Measurements from ENCODE around the gene NEUROG2. TPM values are rescaled to one million over a fixed set of nuclear protein-coding genes. Genes with fewer than 3 reads are reported as not detected.

NEUROG2 gene
- polyA plus RNA-seq, 1 donor = not detected

DNA sequence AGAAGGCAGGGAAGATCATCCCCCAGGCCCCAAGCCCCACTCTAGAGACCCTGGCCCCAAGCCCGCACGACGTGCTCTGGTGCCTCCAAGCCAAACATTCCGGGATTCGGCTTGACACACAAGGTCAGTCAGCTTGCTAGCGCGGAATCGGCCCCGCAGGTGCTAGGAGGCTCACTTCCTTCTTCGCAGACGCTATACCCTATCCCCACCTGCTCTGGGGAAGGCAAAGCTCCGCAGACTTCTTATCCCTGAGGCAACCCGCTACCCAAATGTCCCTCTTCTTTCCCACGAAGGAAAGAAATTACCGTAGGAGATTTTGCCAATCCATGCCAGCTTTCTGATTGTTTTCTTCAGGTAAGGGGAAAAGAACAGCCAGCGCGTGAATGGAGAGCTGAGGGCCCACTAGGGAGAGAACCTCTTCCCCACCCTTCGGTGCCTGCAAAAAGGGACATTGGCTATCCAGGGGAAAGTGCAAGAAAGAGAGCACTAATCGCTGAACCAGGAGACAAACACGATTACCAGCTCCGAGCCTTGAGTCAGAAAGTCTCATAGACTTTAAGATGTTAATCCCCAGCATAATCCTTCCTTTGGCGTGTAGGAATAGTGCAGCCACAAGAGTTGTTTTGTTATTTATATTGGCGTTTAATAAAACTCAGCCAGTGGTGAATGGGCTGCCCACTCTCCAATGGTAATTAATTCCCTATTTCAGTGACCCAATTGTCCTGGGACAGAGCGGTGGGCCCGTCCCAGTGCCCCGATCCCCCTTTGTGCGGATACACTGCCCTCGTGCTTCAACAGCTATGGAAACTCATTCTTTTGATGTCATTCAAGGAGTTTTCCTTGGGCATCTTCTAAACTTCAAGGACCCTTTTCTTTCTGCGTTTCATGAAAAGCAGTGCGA, 5.4 kb upstream of the NEUROG2 start:
- peak in 1 of 2 donors; percentile 14 for DNase-seq
- no peak overlapping the region for H3K27ac ChIP-seq (ENCODE audit: low read length)
- H3K9me3 ChIP-seq (ENCODE audit: control insufficient read depth, low read depth, low read length) = peaks cover 4% of the 10 kb centered on the region
- H3K36me3 ChIP-seq (ENCODE audit: control insufficient read depth, insufficient read depth, low read length) = no peaks in the 10 kb centered on the region
- no peaks in the 10 kb centered on the region for H3K4me1 ChIP-seq (ENCODE audit: control insufficient read depth, insufficient read depth, low read length)
- no peak overlapping the region for H3K4me3 ChIP-seq (ENCODE audit: low read length)
- WGBS (ENCODE audit: insufficient coverage, low lambda C conversion rate) = 0% methylated on average over 1 of the region's 30 CpGs
- H3K27me3 ChIP-seq (ENCODE audit: control insufficient read depth, insufficient read depth, low read length) = peaks cover 94% of the 10 kb centered on the region

DNA sequence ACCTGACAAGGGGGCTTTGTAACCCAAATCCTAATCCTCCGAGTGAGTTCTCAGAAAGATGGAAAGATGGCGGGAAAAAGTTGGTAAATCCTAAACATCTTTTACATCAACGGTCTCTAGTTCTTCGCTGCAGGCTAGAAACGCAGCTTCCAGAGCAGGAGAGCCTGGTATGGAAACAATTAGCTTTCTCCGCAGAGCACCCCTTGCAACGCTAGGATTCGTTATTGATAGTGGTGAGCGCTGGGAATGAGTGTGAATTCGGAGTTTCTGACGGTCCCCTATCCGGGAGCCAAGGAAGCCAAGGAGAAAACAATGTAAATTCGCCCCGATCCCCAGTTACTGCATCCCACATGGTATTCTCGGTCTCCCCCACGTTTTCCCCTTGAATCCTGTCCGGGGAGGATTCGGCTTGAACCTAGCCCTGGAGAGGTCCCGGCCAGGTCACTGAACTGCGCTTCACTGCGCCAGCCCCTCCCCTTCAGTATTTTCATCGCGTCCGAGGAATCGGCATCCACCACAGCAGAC, 4.7 kb upstream of the NEUROG2 start:
- H3K27me3 ChIP-seq (ENCODE audit: control insufficient read depth, insufficient read depth, low read length) = peaks cover 96% of the 10 kb centered on the region
- no peaks in the 10 kb centered on the region for H3K36me3 ChIP-seq (ENCODE audit: control insufficient read depth, insufficient read depth, low read length)
- no CpG with 5 or more reads among the region's 25 CpGs for WGBS (ENCODE audit: insufficient coverage, low lambda C conversion rate)
- H3K9me3 ChIP-seq (ENCODE audit: control insufficient read depth, low read depth, low read length) = peaks cover 4% of the 10 kb centered on the region
- no peaks in the 10 kb centered on the region for H3K4me1 ChIP-seq (ENCODE audit: control insufficient read depth, insufficient read depth, low read length)
- no peak overlapping the region for H3K27ac ChIP-seq (ENCODE audit: low read length)
- no peak for DNase-seq
- no peak overlapping the region for H3K4me3 ChIP-seq (ENCODE audit: low read length)

DNA sequence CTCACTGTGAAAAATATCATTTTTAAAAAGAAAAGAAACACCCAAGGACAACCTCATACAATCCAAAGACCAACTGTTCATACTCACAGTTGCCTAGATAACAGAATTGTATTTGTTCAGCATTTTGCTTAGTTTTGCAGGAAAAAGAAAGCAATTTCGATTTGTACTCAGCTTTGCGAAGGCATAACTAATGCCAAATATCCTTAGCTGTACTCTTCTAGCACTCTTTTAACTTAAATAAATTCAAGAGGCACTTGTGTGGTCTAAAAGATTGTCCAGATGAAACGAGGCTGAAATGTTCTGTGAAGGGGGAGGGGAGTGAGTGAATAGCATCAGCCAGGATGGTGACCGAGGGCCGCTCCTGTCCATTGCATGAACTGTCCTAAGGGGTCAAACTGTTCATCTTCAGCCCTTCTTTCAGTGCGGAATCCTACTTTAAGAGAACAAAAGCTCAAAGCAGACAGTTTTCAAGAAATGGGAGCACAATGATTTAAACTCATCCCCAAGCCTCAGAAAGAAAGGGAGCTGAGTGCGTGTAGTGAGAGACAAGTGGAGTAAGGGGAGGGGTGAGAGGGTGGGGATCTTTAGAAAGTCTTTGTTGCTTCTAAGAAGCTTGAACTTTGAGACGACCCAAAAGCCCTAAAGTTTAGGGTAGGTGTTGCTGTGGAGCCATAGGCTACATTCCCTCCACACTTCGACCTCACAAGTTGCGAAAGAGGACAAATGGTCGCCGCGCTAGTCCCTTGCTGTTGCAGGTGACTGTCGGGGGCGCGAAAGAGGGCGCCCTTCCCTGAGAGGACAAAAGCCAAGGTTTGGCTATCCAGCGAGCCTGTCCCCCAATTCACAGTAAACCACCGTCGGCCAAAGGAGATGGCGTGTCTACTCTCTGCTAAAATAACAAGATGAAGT, 4.0 kb upstream of the NEUROG2 start:
- WGBS (ENCODE audit: insufficient coverage, low lambda C conversion rate) = no CpG with 5 or more reads among the region's 21 CpGs
- no peak for DNase-seq
- H3K9me3 ChIP-seq (ENCODE audit: control insufficient read depth, low read depth, low read length) = peaks cover 6% of the 10 kb centered on the region
- no peak overlapping the region for H3K4me3 ChIP-seq (ENCODE audit: low read length)
- no peak overlapping the region for H3K27ac ChIP-seq (ENCODE audit: low read length)
- peaks cover 95% of the 10 kb centered on the region for H3K27me3 ChIP-seq (ENCODE audit: control insufficient read depth, insufficient read depth, low read length)
- H3K4me1 ChIP-seq (ENCODE audit: control insufficient read depth, insufficient read depth, low read length) = peaks cover 3% of the 10 kb centered on the region
- no peaks in the 10 kb centered on the region for H3K36me3 ChIP-seq (ENCODE audit: control insufficient read depth, insufficient read depth, low read length)

DNA sequence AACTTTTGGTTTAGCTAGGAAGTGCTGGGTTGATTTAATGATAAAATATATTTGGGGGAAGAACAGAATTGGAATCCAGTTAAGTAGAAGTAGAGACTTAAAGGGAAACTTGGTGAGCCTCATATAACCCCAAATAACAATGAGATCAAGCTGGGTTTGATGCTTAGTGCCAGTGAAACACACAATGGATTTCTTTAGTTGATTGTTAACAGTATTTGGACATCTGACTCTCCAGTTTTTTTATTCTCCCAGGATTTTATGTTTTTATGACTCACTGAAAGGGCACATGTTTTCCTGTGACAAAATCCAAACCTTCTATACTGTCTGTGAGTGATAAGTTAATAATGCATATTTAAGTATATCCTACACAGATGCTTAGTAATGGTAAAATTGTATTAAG, 2.7 kb upstream of the NEUROG2 start:
- Histone ChIP-seq H3K36me3 (ENCODE audit: control insufficient read depth, insufficient read depth, low read length) (no peaks in the 10 kb centered on the region), H3K4me1 (ENCODE audit: control insufficient read depth, insufficient read depth, low read length) (peaks cover 9% of the 10 kb centered on the region), H3K27ac (ENCODE audit: low read length) (no peak overlapping the region), H3K27me3 (ENCODE audit: control insufficient read depth, insufficient read depth, low read length) (peaks cover 98% of the 10 kb centered on the region), H3K9me3 (ENCODE audit: control insufficient read depth, low read depth, low read length) (peaks cover 6% of the 10 kb centered on the region), H3K4me3 (ENCODE audit: low read length) (no peak overlapping the region)
- DNase-seq = no peak

DNA sequence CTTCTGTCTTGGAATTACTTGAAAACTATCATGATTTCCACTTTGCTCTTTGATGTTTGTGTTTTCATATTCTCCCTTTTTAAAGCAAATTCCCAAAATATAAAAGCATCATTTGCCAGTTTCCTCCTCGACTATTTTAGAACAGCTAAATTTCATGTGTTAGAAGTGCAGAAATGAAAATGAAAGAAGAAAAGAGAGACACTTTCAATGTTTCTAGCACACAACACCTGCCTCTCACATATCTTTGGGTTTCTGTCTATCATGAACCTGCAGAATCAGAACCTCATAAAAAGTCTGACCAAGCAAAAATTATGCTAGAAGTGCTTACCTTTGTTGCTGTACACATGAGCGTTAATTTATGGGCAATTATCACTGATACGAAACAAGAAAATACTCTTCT, 1.9 kb upstream of the NEUROG2 start:
- 11% methylated on average over 3 of the region's 3 CpGs for WGBS (ENCODE audit: insufficient coverage, low lambda C conversion rate)
- H3K9me3 ChIP-seq (ENCODE audit: control insufficient read depth, low read depth, low read length) = peaks cover 4% of the 10 kb centered on the region
- H3K4me3 ChIP-seq (ENCODE audit: low read length) = no peak overlapping the region
- peaks cover 94% of the 10 kb centered on the region for H3K27me3 ChIP-seq (ENCODE audit: control insufficient read depth, insufficient read depth, low read length)
- H3K27ac ChIP-seq (ENCODE audit: low read length) = no peak overlapping the region
- H3K4me1 ChIP-seq (ENCODE audit: control insufficient read depth, insufficient read depth, low read length) = peaks cover 9% of the 10 kb centered on the region
- DNase-seq = no peak
- H3K36me3 ChIP-seq (ENCODE audit: control insufficient read depth, insufficient read depth, low read length) = no peaks in the 10 kb centered on the region

DNA sequence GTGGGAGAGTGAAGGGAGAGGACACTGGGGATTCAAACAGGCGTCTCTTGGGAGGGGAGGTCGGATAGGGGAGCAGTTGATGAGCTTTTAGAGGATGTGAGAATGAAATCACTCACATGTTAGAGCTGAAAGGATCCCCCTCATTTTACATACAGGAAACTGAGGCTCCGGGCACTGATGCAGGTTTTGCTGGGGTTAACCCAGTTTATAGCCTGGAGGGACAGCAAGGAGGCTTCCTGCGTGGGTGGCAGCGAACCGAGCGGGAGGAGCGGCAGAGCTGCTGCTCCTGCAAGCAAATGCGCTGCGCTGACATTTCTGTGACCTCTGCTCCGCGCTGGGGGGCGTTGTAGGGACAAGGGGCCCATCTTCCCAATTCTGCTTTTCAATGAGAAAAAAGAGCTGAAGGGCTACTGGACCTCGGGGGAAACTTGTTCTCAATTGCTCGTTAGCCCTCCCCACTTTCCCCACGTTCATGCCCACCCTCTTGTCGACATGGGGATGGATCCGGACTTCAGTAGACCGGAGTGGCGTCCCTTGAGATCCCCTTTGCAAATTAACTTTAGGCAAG, 1.2 kb upstream of the NEUROG2 start:
- peaks cover 9% of the 10 kb centered on the region for H3K4me1 ChIP-seq (ENCODE audit: control insufficient read depth, insufficient read depth, low read length)
- no peak for DNase-seq
- no peak overlapping the region for H3K4me3 ChIP-seq (ENCODE audit: low read length)
- peaks cover 2% of the 10 kb centered on the region for H3K9me3 ChIP-seq (ENCODE audit: control insufficient read depth, low read depth, low read length)
- no peak overlapping the region for H3K27ac ChIP-seq (ENCODE audit: low read length)
- WGBS (ENCODE audit: insufficient coverage, low lambda C conversion rate) = no CpG with 5 or more reads among the region's 20 CpGs
- H3K27me3 ChIP-seq (ENCODE audit: control insufficient read depth, insufficient read depth, low read length) = peaks cover 93% of the 10 kb centered on the region
- H3K36me3 ChIP-seq (ENCODE audit: control insufficient read depth, insufficient read depth, low read length) = no peaks in the 10 kb centered on the region

DNA sequence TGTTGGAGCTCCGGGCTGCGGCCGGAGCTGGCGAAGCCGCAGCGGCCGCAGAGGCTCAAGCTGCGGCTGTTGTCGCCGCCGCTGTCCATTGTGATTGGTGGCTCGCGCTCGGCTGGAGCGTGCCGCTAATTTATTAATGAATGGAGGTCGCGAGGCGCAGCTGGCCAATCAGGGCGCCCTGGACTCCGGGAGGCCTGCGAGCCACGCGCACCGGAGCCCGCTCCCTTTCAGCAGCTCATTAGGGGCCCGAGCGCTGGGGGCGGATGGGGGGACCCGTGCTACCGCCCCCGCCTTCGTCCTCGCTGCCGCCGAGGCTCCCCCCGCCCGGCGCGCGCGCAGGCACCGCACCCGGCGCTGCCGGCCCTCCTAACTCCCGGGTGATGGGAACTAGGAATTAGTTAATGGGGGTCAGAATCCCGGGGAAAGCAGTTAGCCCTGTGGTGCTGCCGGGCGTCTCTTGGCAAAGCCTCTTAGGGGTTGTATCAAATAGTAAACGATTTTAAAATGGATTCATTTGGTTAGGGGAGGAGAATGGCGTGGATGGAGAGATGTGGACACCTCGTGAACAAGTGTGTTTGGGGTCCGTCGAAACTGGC, 589 bp upstream of the NEUROG2 start:
- Histone ChIP-seq H3K36me3 (ENCODE audit: control insufficient read depth, insufficient read depth, low read length) (no peaks in the 10 kb centered on the region), H3K27ac (ENCODE audit: low read length) (no peak overlapping the region), H3K4me1 (ENCODE audit: control insufficient read depth, insufficient read depth, low read length) (peaks cover 9% of the 10 kb centered on the region), H3K4me3 (ENCODE audit: low read length) (no peak overlapping the region), H3K27me3 (ENCODE audit: control insufficient read depth, insufficient read depth, low read length) (peaks cover 93% of the 10 kb centered on the region), H3K9me3 (ENCODE audit: control insufficient read depth, low read depth, low read length) (peaks cover 2% of the 10 kb centered on the region)
- DNase-seq = peak in 1 of 2 donors; percentile 11
- WGBS (ENCODE audit: insufficient coverage, low lambda C conversion rate) = 4% methylated on average over 4 of the region's 55 CpGs

DNA sequence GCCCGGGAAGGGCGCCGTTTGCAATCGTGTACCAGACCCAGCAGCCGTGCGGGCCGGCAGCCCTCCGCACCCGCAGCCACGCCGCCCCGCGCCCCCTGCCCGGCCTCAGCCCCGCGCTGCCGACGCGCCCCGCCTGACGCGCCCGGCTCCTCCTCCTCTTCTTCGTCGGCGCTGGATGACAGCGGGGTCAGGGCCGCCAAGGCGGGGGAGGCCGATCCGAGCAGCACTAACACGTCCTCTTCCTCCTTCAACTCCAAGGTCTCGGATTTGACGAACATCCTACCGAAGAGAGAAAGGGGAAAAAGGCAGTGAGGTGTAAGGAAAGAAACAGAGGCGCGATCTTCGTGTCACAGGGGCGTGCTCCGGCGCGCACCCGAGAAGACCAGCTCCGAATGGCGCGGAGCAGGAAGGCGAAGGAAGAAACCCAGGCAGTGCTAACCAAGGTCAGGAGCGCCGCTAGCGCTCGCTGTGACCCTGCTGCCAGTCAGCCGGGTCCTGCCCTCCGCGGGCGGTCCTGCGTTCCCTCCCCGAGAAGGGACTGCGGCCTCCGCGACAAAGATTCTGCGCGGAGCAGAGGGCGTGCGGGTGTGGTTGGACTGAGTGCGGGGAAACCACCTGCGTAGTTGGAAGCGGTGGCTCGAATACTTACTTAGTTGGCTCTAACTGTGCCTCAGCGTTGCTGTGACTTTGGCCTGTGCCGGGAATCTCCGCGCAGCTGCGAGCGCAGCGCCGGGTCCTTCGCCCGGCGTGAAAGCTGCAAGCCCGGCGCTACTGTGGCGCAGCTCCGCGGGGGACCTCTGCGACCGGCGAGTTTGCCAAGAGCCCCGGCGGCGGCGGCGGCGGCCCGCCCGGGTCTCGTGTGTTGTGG, 548 bp downstream of the NEUROG2 start:
- H3K4me3 ChIP-seq (ENCODE audit: low read length) = peak overlapping the region; percentile 38
- no peaks in the 10 kb centered on the region for H3K36me3 ChIP-seq (ENCODE audit: control insufficient read depth, insufficient read depth, low read length)
- peaks cover 7% of the 10 kb centered on the region for H3K9me3 ChIP-seq (ENCODE audit: control insufficient read depth, low read depth, low read length)
- H3K4me1 ChIP-seq (ENCODE audit: control insufficient read depth, insufficient read depth, low read length) = peaks cover 9% of the 10 kb centered on the region
- H3K27me3 ChIP-seq (ENCODE audit: control insufficient read depth, insufficient read depth, low read length) = peaks cover 93% of the 10 kb centered on the region
- WGBS (ENCODE audit: insufficient coverage, low lambda C conversion rate) = no CpG with 5 or more reads among the region's 96 CpGs
- H3K27ac ChIP-seq (ENCODE audit: low read length) = no peak overlapping the region
- peak in 1 of 2 donors; percentile 58 for DNase-seq

DNA sequence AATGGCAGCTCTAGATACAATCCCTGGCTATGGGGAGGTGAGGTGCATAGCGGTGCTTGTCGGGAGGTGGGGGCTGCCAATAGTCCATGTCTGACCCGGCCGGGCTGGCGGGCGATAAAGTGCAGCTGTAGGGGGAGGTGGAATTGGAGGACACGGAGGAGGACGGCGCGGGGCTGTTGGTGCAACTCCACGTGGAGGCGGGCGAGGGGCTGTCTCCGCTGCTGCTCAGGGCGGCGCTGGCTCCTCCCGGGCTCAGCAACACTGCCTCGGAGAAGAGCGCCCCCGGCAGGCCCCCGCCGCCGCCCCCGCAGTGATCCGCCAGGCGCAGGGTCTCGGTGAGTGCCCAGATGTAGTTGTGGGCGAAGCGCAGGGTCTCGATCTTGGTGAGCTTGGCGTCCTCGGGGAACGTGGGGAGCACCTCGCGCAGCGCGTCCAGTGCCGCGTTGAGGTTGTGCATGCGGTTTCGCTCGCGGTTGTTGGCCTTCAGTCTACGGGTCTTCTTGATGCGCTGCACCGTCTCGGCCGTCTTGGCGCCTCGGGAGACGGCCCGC, 1.3 kb downstream of the NEUROG2 start:
- DNase-seq = peak in 1 of 2 donors; percentile 19
- Histone ChIP-seq H3K27me3 (ENCODE audit: control insufficient read depth, insufficient read depth, low read length) (peaks cover 93% of the 10 kb centered on the region), H3K4me3 (ENCODE audit: low read length) (no peak overlapping the region), H3K9me3 (ENCODE audit: control insufficient read depth, low read depth, low read length) (peaks cover 7% of the 10 kb centered on the region), H3K36me3 (ENCODE audit: control insufficient read depth, insufficient read depth, low read length) (no peaks in the 10 kb centered on the region), H3K4me1 (ENCODE audit: control insufficient read depth, insufficient read depth, low read length) (peaks cover 12% of the 10 kb centered on the region), H3K27ac (ENCODE audit: low read length) (no peak overlapping the region)
- no CpG with 5 or more reads among the region's 52 CpGs for WGBS (ENCODE audit: insufficient coverage, low lambda C conversion rate)

Measured in large intestine (tissue), 3 donors.